Activated CD4-positive, alpha-beta memory T cell treated with anti-CD3 and anti-CD28 coated beads, Interleukin-2, amount 10 ng/mL, durations not matched to agents 7 days and 5 days (primary cell): Measurements from ENCODE around the gene ZNF43. TPM values are rescaled to one million over a fixed set of nuclear protein-coding genes. Genes with fewer than 3 reads are reported as not detected.
A peak's percentile ranks its signal among the peaks of the same experiment; 100 is the strongest.
"Not testable (repeated sequence)": the region's sequence is repeated elsewhere in the genome, so short reads cannot be mapped to it uniquely, and the experiment has no call there.

Experiments used
- CTCF ChIA-PET: fragments of 350-600 bp; sonication (Branson Sonifier 250); formaldehyde crosslinking; loops from one replicate; lab custom pipeline; 2021; ENCODE audit warnings: antibody characterized with exemption, inconsistent platforms; lab: Charles Lee
- POLR2A ChIA-PET: fragments of 350-600 bp; sonication (Branson Sonifier 250); formaldehyde crosslinking; loops from one replicate; lab custom pipeline; 2021; ENCODE audit warnings: antibody characterized with exemption; lab: Charles Lee
- DNase-seq: peaks from one replicate; pipeline ENCODE4 v3.0.0-alpha.2; 2020
- H3K27ac Mint-ChIP-seq: one replicate; pipeline ENCODE4 v1.8.0; 2021; ENCODE audit warnings: mild to moderate bottlenecking, mixed read lengths
- H3K27me3 Mint-ChIP-seq: one replicate; pipeline ENCODE4 v1.8.0; 2021; ENCODE audit warnings: mixed read lengths
- H3K36me3 Mint-ChIP-seq: one replicate; pipeline ENCODE4 v1.8.0; 2021; ENCODE audit warnings: low read depth, mixed read lengths
- H3K4me1 Mint-ChIP-seq: one replicate; pipeline ENCODE4 v1.8.0; 2021; ENCODE audit warnings: mixed read lengths
- H3K4me3 Mint-ChIP-seq: one replicate; pipeline ENCODE4 v1.8.0; 2021; ENCODE audit warnings: mild to moderate bottlenecking, mixed read lengths
- H3K9me3 Mint-ChIP-seq: one replicate; pipeline ENCODE4 v1.8.0; 2021; ENCODE audit warnings: mixed read lengths
- total RNA-seq, 2 experiments: library from RNA; stranded (reverse); gene quantifications; one replicate each; pipeline ENCODE4 v1.2.3, GENCODE V29; 2021

The ZNF43 gene
- total RNA-seq, 2 experiments from 2014 or later: 21.3 to 22.9 TPM

- Mint-ChIP-seq H3K27ac (no peak overlapping the region), H3K36me3 (peaks cover 88% of the 10 kb centered on the region), H3K9me3 (peaks cover 45% of the 10 kb centered on the region), H3K4me3 (no peak overlapping the region), H3K27me3 (no peaks in the 10 kb centered on the region), H3K4me1 (no peaks in the 10 kb centered on the region)
- ChIA-PET POLR2A (no interaction called here), CTCF (no interaction called here)
- DNase-seq: no peak
Measured at GRCh38 chr19:21843081-21843480, 7.1 kb upstream of the ZNF43 start.

GRCh38 chr19:21841488-21842097 is 5.6 kb upstream of the ZNF43 start:
- no peaks in the 10 kb centered on the region for H3K27me3 Mint-ChIP-seq
- no peak for DNase-seq
- POLR2A ChIA-PET: interaction anchor here (0.7 to 1.2 kb wide), 2 partner anchors 10 to 759 kb away, joined by 3 to 4 read pairs; no protein-coding TSS in a partner anchor
- H3K4me3 Mint-ChIP-seq: no peak overlapping the region
- H3K36me3 Mint-ChIP-seq: peaks cover 83% of the 10 kb centered on the region
- H3K9me3 Mint-ChIP-seq: peaks cover 43% of the 10 kb centered on the region
- no peak overlapping the region for H3K27ac Mint-ChIP-seq
- CTCF ChIA-PET: no interaction called here
- peaks cover 1% of the 10 kb centered on the region for H3K4me1 Mint-ChIP-seq

DNA sequence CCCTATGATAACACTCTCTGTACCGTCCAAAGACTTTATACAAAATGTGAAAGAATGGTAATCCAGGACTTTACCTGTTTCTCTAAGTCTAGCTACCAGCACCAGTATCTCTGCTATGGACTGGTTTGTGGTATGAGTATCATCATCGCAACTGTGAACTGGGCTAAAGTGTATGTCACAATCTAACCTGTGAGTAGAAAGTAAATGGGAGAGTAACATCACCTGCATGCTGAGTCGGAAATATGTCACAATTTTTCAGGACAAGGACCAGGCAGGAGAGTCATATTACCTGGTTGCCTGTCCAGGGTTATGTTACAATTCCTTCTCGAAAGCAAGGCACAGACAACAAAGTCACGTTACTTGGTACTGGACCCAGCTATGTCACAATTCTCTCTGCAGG is 5.1 kb upstream of the ZNF43 start:
- Mint-ChIP-seq H3K27ac (no peak overlapping the region), H3K36me3 (peaks cover 83% of the 10 kb centered on the region), H3K4me1 (peaks cover 5% of the 10 kb centered on the region), H3K9me3 (peaks cover 39% of the 10 kb centered on the region), H3K4me3 (no peak overlapping the region), H3K27me3 (no peaks in the 10 kb centered on the region)
- CTCF ChIA-PET: no interaction called here
- no peak for DNase-seq
- POLR2A ChIA-PET: interaction anchor here (1.2 kb wide), 1 partner anchor 10 kb away, joined by 4 read pairs; no protein-coding TSS in a partner anchor

DNA sequence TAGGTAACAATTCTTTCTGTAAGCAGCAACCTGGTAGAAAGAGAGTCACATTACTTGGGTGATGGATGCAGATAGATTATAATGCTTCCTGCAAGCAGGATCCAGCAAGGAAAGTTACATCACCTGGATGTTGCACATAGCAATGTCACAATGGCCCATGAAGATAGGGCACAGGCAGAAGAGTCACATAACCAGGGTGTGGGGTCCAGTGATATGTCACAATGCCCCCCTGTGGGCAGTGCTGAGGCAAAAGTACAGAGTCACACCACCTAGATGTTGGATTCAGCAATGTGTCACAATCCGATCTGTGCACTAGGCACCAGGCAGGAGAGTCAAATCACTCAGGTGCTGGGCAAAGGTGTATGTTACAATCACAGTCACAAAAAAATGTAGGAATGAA is 4.0 kb upstream of the ZNF43 start:
- ChIA-PET POLR2A (no interaction called here), CTCF (no interaction called here)
- no peak for DNase-seq
- H3K27ac Mint-ChIP-seq: no peak overlapping the region
- H3K27me3 Mint-ChIP-seq: no peaks in the 10 kb centered on the region
- H3K4me3 Mint-ChIP-seq: no peak overlapping the region
- H3K36me3 Mint-ChIP-seq: peaks cover 80% of the 10 kb centered on the region
- H3K4me1 Mint-ChIP-seq: peaks cover 11% of the 10 kb centered on the region
- peaks cover 35% of the 10 kb centered on the region for H3K9me3 Mint-ChIP-seq

DNA sequence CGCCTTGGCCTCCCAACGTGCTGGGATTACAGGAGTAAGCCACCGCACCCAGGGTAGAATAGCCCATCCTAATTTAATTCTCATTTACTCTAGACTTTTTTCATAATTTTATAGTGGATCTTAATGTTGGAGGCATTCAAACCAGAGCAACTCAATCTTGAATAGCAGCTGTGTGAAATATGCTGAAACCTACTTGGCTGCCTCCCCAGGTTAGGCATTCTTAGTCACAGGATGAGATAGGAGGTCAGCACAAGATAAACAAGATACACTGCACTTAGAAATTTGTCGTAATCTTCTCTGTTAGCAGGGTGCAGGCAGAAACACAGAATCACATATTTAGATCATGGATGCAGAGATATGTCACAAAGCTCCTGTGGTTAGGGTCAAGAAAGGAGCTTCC is 2.7 kb upstream of the ZNF43 start:
- Mint-ChIP-seq H3K27me3 (no peaks in the 10 kb centered on the region), H3K27ac (no peak overlapping the region), H3K4me1 (peaks cover 13% of the 10 kb centered on the region), H3K36me3 (peaks cover 80% of the 10 kb centered on the region), H3K4me3 (no peak overlapping the region), H3K9me3 (peaks cover 34% of the 10 kb centered on the region)
- ChIA-PET CTCF (interaction anchor here (0.7 kb wide), 1 partner anchor 1072 kb away, joined by 3 read pairs; no protein-coding TSS in a partner anchor), POLR2A (no interaction called here)
- DNase-seq: no peak

- Mint-ChIP-seq H3K9me3 (peaks cover 37% of the 10 kb centered on the region), H3K4me1 (peaks cover 19% of the 10 kb centered on the region), H3K36me3 (peaks cover 77% of the 10 kb centered on the region), H3K27me3 (no peaks in the 10 kb centered on the region), H3K4me3 (peak overlapping the region; percentile 94), H3K27ac (peak overlapping the region; percentile 96)
- no peak for DNase-seq
- ChIA-PET CTCF (interaction anchor here (1.1 to 2.4 kb wide), 2 partner anchors 17 to 78 kb away, joined by 3 to 10 read pairs; no protein-coding TSS in a partner anchor), POLR2A (interaction anchor here (1.0 to 4.2 kb wide), 25 partner anchors 11 to 1796 kb away, joined by 3 to 106 read pairs (median 5); partner anchors contain the start of genes ZNF100, ZNF257, ZNF429 and ZNF431)
Measured at GRCh38 chr19:21835429-21835809, 563 bp downstream of the ZNF43 start.

- peaks cover 35% of the 10 kb centered on the region for H3K9me3 Mint-ChIP-seq
- ChIA-PET POLR2A (interaction anchor here (1.1 to 4.2 kb wide), 2 partner anchors 18 to 66 kb away, joined by 4 to 106 read pairs; partner anchors contain the start of gene ZNF100), CTCF (interaction anchor here (1.0 kb wide), 1 partner anchor 505 kb away, joined by 3 read pairs; the partner anchor contains the start of gene ZNF708)
- H3K27ac Mint-ChIP-seq: no peak overlapping the region
- H3K27me3 Mint-ChIP-seq: no peaks in the 10 kb centered on the region
- DNase-seq: no peak
- H3K36me3 Mint-ChIP-seq: peaks cover 69% of the 10 kb centered on the region
- H3K4me3 Mint-ChIP-seq: peak overlapping the region; percentile 10
- H3K4me1 Mint-ChIP-seq: peaks cover 21% of the 10 kb centered on the region
Measured at GRCh38 chr19:21833733-21834132, 2.2 kb downstream of the ZNF43 start.

DNA sequence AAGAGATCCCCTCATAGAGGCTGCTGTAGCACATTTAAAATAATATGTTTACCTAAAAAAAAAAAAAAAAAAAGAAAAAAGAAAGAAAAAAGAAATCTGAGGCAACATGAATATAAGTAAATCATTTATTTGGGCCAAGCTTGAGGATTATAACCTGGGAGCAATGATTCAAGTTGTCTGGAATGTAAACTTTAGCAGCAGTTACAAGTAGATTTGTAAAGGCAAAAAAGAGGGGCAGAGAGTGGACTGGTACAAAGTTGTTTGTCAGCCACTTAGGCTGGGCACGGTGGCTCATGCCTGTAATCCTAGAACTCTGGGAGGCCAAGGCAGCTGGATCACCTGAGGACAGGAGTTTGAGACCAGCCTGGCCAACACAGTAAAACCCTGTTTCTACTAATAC is 11.3 kb downstream of the ZNF43 start:
- Mint-ChIP-seq H3K36me3 (peaks cover 65% of the 10 kb centered on the region), H3K9me3 (peaks cover 43% of the 10 kb centered on the region), H3K27ac (no peak overlapping the region), H3K27me3 (no peaks in the 10 kb centered on the region), H3K4me3 (no peak overlapping the region), H3K4me1 (no peaks in the 10 kb centered on the region)
- CTCF ChIA-PET: no interaction called here
- DNase-seq: no peak
- POLR2A ChIA-PET: interaction anchor here (2.7 kb wide), 1 partner anchor 11 kb away, joined by 8 read pairs; the partner anchor contains the start of gene ZNF43

GRCh38 chr19:21823224-21823623 is 12.8 kb downstream of the ZNF43 start:
- DNase-seq: no peak
- no peak overlapping the region for H3K27ac Mint-ChIP-seq
- ChIA-PET CTCF (no interaction called here), POLR2A (interaction anchor here (1.0 to 1.5 kb wide), 3 partner anchors 12 to 56 kb away, joined by 3 to 5 read pairs (median 3); partner anchors contain the start of genes ZNF100 and ZNF43)
- peaks cover 77% of the 10 kb centered on the region for H3K36me3 Mint-ChIP-seq
- no peaks in the 10 kb centered on the region for H3K27me3 Mint-ChIP-seq
- H3K4me3 Mint-ChIP-seq: no peak overlapping the region
- H3K4me1 Mint-ChIP-seq: no peaks in the 10 kb centered on the region
- peaks cover 51% of the 10 kb centered on the region for H3K9me3 Mint-ChIP-seq

- H3K27ac Mint-ChIP-seq: no peak overlapping the region
- H3K9me3 Mint-ChIP-seq: peaks cover 47% of the 10 kb centered on the region
- DNase-seq: no peak
- H3K4me1 Mint-ChIP-seq: no peaks in the 10 kb centered on the region
- H3K36me3 Mint-ChIP-seq: peaks cover 91% of the 10 kb centered on the region
- H3K27me3 Mint-ChIP-seq: no peaks in the 10 kb centered on the region
- H3K4me3 Mint-ChIP-seq: no peak overlapping the region
- POLR2A ChIA-PET: interaction anchor here (1.7 kb wide), 1 partner anchor 10 kb away, joined by 3 read pairs; no protein-coding TSS in a partner anchor
- CTCF ChIA-PET: no interaction called here
Measured at GRCh38 chr19:21812448-21812847, 23.5 kb downstream of the ZNF43 start.

DNA sequence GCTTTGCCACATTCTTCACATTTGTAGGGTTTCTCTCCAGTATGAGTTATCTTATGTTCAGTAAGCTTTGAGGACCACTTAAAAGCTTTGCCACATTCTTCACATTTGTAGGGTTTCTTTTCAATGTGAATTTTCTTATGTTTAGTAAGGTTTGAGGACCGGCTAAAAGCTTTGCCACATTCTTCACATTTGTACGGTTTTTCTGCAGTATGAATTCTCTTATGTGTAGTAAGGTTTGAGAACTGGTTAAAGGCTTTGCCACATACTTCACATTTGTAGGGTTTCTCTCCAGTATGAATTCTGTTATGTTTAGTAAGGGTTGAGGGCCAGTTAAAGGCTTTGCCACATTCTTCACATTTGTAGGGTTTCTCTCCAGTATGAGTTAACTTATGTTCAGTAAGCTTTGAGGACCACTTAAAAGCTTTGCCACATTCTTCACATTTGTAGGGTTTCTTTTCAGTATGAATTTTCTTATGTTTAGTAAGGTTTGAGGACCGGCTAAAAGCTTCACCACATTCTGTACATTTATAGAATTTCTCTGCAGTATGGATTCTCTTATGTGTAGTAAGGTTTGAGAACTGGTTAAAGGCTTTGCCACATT is 27.5 kb downstream of the ZNF43 start:
- H3K27me3 Mint-ChIP-seq, H3K4me1 Mint-ChIP-seq, DNase-seq, CTCF ChIA-PET, H3K27ac Mint-ChIP-seq, H3K4me3 Mint-ChIP-seq: not testable (repeated sequence)
- POLR2A ChIA-PET: interaction anchor here (1.0 kb wide), 1 partner anchor 27 kb away, joined by 4 read pairs; the partner anchor contains the start of gene ZNF43
- Mint-ChIP-seq H3K36me3 (peaks cover 60% of the 10 kb centered on the region), H3K9me3 (peaks cover 53% of the 10 kb centered on the region)

GRCh38 chr19:21789466-21790085 is 46.4 kb downstream of the ZNF43 start:
- no peak for DNase-seq

GRCh38 chr19:21786936-21787335 is 49.0 kb downstream of the ZNF43 start:
- POLR2A ChIA-PET: interaction anchor here (1.8 kb wide), 1 partner anchor 19 kb away, joined by 5 read pairs; the partner anchor contains the start of gene ZNF100
- no peak for DNase-seq
- Mint-ChIP-seq H3K4me1 (no peaks in the 10 kb centered on the region), H3K27me3 (no peaks in the 10 kb centered on the region), H3K9me3 (peaks cover 47% of the 10 kb centered on the region), H3K4me3 (no peak overlapping the region), H3K36me3 (no peaks in the 10 kb centered on the region), H3K27ac (no peak overlapping the region)
- CTCF ChIA-PET: no interaction called here

More at GRCh38 chr19:21789466-21790085, 46.4 kb downstream of the ZNF43 start:
- POLR2A ChIA-PET: interaction anchor here (1.2 kb wide), 1 partner anchor 22 kb away, joined by 3 read pairs; the partner anchor contains the start of gene ZNF100
- no peaks in the 10 kb centered on the region for H3K4me1 Mint-ChIP-seq
- H3K9me3 Mint-ChIP-seq: peaks cover 41% of the 10 kb centered on the region
- no peak overlapping the region for H3K27ac Mint-ChIP-seq
- H3K36me3 Mint-ChIP-seq: no peaks in the 10 kb centered on the region
- H3K4me3 Mint-ChIP-seq: no peak overlapping the region
- CTCF ChIA-PET: no interaction called here
- H3K27me3 Mint-ChIP-seq: no peaks in the 10 kb centered on the region
